Cerebellar cortex (tissue), 1 donor: Measurements from ENCODE around the gene TRMT5.

Source experiments
- DNase-seq: peaks from one replicate; pipeline ENCODE4 v3.0.0-alpha.2; 2015; ENCODE audit warnings: low spot score

The TRMT5 gene

DNA sequence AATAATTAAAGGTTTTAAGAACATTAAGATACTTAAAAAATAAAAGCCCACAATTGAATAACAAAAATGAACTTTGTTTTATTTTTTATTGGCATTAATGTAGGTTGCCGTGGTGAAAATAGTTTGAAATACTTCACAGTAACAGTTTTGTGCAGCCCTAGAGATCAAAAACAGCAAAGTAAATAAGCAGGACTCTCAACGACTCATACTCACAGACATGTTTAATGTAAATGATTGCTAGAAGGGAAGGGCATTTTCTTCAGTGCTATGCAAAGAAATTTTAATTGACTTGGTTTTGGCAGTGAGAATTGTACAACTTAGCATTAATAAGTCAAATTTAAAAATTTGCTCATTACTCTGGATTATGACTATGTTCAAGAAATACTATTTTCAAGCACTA, 16.0 kb downstream of the TRMT5 start:
- no peak for DNase-seq

- no peak for DNase-seq
Measured at GRCh38 chr14:60963761-60964160, 17.1 kb downstream of the TRMT5 start.

DNA sequence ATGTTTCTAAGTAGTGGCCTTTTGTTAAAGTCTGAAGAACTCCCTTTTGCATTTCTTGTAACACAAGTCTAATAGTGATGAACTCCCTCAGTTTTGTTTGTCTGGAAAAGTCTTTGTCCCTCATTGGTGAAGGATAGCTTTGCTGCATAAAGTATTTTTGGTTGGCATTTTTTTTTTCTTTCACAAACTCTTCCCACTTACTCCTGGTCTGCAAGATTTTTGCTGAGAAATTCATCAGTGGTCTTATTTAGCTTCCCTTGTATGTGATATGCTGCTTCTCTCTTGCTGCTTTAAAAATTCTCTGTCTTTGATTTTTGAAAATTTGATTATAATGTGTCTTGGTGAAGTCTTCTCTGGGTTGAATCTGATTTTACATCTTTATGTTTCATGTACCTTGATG, 22.7 kb downstream of the TRMT5 start:
- no peak for DNase-seq

GRCh38 chr14:60956632-60957031, 24.2 kb downstream of the TRMT5 start:
- DNase-seq: no peak

- DNase-seq: no peak
Measured at GRCh38 chr14:60956202-60956601, 24.7 kb downstream of the TRMT5 start.

- DNase-seq: no peak
Measured at GRCh38 chr14:60951776-60952435, 29.0 kb downstream of the TRMT5 start.

DNA sequence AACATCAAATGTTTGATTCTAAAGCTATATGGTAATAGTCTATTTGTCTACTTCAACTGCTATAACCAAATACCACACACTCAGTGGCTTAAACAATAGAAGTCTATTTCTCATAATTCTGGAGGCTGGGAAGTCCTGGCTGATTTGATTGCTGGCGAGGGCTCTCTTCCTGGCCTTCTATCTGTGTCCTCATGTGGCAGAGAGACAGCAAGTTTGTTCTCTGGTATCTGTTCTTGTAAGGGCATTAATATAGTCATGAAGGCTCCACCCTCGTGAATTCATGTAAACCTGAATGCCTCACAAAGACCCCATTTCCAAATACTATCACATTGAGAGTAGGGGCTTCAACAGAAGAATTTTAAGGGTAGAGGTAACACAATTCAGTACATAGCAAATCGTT, 34.1 kb downstream of the TRMT5 start:
- no peak for DNase-seq

GRCh38 chr14:60945984-60946383, 34.9 kb downstream of the TRMT5 start:
- peak; percentile 12 for DNase-seq

GRCh38 chr14:60944204-60944603, 36.7 kb downstream of the TRMT5 start:
- no peak for DNase-seq

- no peak for DNase-seq
Measured at GRCh38 chr14:60943637-60944032, 37.2 kb downstream of the TRMT5 start.

DNA sequence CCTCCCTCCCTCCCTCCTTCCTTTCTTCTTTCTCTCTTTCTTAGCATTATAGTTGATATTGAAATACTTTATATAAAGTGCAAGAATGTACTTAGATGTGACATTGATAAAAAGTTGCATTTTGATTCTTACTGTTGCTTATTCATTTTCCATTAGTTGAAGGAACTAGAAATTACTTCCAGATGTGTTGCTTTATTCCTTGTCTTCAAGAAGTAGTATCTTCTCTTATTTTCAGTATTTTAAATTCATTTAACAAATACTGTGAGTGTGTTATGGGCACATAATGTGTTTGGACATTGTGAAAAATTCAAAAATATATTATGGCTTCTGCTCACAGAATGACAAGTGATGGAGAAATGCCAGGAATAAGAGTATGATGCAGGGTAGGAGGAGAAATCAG, 45.6 kb downstream of the TRMT5 start:
- no peak for DNase-seq

DNA sequence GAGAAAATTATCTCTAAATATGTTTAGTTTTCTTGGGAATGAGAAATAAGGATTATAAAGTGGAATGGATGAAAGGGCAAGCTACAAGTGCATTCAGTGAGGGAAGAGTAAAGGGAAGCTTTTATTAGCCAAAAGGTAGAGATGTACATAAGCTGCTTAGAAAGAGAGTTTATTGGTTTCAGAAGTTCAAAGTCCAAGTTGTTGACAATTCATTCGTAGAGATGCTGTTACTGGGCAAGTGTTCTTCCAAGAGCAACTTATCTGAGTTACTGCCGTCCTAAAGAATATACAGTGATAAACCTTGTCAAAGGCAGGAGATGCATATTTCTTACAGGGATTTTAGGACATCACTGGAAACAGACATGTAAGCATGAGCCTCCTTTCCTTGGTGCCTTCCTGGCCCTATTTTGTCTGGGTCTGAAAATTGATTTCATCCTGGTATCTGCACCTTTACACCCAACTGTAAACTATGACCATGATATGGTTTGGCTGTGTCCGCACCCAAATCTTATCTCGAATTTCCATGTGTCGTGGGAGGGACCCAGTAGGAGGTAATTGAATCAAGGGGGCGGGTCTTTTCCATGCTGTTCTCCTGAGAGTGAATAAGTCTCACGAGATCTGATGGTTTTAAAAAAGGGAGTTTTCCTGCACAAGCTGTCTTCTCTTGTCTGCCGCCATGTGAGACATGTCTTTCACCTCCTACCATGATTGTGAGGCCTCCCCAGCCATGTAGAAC, 46.8 kb downstream of the TRMT5 start:
- DNase-seq: no peak

DNA sequence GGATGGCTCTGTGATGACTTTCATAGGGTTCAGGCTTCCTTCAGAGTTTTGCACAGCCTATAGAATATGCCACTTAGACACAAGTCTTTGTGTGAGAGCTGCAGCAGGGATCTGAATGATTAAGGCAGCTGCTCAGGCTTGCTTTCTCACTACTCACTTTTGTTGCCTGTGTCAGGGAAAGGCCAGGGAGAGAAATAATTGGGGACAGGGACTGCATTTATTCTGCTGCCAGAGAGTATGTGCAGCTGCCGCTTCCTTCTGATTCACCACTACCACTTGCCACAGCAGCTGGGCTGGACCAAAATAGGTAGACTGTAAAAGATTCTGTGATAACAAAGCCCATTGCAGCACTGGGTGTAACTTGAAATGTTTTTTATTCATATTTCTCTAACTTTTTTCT, 49.7 kb downstream of the TRMT5 start:
- no peak for DNase-seq

- no peak for DNase-seq
Measured at GRCh38 chr14:60926002-60926401, 54.9 kb downstream of the TRMT5 start.

DNA sequence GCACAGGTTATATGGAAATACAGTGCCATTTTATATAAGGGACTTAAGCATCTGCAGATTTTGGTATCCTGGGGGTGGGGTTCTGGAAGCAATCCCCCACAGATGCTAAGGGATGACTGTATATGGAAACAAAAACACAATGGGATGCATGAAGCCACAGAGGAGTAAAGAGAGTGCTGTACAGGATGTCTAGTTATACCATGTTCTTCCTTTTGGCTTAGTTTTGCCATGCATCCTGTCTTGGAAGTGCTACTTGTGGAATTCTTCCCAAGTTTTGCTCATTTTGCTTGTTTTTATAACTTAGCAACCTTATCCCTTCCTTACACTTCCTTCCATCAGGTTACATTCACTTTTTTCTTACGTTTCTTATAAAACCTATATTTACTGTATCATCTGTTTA, 55.6 kb downstream of the TRMT5 start:
- DNase-seq: no peak

DNA sequence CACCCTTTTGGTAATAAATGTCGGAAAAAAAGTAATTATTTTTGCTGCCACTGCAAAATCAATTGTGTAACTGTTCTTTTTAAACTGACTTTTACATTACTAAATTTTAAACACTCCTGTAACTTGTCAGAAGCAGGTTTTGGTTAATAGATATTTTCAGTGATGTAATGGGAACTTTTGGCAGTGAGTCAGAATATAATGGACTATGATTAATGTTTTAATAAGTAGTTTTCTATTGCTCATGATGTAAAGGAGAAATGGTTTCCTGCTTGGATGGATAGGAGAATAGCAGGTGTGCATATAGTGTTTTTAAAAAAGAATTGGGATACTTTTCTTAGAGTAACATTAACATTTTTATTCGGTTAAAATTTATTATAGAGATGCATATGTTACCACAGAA, 58.8 kb downstream of the TRMT5 start:
- DNase-seq: no peak
